ENCODE data around the gene DUSP6. TPM values are rescaled to one million over a fixed set of nuclear protein-coding genes. Genes with fewer than 3 reads are reported as not detected.

DUSP6 gene
- total and polyA plus RNA-seq, 2 of the 8 experiments (the other 6 are each of a cell fraction or from before 2014, with no cell fraction given), result 99.3 to 179 TPM

DNA sequence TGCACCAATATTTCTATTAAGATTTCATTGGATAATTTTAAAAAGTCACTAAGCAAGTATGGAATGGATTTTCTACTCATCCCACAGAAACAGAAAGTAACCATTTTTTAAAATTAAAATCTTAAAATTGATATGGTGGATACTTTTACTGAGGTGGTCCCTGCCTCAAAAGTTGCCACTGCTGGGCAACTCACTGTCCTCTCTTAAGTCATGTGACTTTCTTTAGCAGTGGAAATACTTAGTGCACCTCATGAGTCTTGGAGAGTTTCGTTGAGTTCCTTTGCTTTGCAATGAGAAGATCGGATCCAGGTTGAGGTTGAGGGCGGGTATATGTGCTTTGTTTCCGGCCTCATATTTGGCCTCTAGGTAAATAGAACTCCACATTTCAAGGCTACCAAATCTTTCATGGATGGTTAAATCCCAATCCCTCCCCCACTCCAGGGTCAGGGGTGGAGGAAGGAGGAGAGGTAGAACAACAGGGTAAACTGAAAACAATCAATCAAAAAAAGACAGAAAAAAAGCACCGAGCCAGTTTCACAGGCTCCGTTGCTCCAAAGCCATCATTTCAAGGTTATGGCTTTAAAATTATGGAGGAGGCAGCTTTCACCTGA lies 39.5 kb upstream of the DUSP6 start (continued):
- TF ChIP-seq, protein P1, sequence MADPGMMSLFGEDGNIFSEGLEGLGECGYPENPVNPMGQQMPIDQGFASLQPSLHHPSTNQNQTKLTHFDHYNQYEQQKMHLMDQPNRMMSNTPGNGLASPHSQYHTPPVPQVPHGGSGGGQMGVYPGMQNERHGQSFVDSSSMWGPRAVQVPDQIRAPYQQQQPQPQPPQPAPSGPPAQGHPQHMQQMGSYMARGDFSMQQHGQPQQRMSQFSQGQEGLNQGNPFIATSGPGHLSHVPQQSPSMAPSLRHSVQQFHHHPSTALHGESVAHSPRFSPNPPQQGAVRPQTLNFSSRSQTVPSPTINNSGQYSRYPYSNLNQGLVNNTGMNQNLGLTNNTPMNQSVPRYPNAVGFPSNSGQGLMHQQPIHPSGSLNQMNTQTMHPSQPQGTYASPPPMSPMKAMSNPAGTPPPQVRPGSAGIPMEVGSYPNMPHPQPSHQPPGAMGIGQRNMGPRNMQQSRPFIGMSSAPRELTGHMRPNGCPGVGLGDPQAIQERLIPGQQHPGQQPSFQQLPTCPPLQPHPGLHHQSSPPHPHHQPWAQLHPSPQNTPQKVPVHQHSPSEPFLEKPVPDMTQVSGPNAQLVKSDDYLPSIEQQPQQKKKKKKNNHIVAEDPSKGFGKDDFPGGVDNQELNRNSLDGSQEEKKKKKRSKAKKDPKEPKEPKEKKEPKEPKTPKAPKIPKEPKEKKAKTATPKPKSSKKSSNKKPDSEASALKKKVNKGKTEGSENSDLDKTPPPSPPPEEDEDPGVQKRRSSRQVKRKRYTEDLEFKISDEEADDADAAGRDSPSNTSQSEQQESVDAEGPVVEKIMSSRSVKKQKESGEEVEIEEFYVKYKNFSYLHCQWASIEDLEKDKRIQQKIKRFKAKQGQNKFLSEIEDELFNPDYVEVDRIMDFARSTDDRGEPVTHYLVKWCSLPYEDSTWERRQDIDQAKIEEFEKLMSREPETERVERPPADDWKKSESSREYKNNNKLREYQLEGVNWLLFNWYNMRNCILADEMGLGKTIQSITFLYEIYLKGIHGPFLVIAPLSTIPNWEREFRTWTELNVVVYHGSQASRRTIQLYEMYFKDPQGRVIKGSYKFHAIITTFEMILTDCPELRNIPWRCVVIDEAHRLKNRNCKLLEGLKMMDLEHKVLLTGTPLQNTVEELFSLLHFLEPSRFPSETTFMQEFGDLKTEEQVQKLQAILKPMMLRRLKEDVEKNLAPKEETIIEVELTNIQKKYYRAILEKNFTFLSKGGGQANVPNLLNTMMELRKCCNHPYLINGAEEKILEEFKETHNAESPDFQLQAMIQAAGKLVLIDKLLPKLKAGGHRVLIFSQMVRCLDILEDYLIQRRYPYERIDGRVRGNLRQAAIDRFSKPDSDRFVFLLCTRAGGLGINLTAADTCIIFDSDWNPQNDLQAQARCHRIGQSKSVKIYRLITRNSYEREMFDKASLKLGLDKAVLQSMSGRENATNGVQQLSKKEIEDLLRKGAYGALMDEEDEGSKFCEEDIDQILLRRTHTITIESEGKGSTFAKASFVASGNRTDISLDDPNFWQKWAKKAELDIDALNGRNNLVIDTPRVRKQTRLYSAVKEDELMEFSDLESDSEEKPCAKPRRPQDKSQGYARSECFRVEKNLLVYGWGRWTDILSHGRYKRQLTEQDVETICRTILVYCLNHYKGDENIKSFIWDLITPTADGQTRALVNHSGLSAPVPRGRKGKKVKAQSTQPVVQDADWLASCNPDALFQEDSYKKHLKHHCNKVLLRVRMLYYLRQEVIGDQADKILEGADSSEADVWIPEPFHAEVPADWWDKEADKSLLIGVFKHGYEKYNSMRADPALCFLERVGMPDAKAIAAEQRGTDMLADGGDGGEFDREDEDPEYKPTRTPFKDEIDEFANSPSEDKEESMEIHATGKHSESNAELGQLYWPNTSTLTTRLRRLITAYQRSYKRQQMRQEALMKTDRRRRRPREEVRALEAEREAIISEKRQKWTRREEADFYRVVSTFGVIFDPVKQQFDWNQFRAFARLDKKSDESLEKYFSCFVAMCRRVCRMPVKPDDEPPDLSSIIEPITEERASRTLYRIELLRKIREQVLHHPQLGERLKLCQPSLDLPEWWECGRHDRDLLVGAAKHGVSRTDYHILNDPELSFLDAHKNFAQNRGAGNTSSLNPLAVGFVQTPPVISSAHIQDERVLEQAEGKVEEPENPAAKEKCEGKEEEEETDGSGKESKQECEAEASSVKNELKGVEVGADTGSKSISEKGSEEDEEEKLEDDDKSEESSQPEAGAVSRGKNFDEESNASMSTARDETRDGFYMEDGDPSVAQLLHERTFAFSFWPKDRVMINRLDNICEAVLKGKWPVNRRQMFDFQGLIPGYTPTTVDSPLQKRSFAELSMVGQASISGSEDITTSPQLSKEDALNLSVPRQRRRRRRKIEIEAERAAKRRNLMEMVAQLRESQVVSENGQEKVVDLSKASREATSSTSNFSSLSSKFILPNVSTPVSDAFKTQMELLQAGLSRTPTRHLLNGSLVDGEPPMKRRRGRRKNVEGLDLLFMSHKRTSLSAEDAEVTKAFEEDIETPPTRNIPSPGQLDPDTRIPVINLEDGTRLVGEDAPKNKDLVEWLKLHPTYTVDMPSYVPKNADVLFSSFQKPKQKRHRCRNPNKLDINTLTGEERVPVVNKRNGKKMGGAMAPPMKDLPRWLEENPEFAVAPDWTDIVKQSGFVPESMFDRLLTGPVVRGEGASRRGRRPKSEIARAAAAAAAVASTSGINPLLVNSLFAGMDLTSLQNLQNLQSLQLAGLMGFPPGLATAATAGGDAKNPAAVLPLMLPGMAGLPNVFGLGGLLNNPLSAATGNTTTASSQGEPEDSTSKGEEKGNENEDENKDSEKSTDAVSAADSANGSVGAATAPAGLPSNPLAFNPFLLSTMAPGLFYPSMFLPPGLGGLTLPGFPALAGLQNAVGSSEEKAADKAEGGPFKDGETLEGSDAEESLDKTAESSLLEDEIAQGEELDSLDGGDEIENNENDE (IDR thresholded peaks at IDR 0.05; ENCODE audit: insufficient replicate concordance, low read length), result no peak
- TF ChIP-seq RFX5 (IDR thresholded peaks at IDR 0.05; ENCODE audit: borderline replicate concordance, low read depth, low read length) (no peak), GABPA (IDR thresholded peaks at IDR 0.05; ENCODE audit: borderline replicate concordance, insufficient read depth, low read length) (no peak), SAP30 (IDR thresholded peaks at IDR 0.05; ENCODE audit: insufficient read depth, insufficient replicate concordance, low read length) (no peak), JUN (IDR thresholded peaks at IDR 0.05; ENCODE audit: low read depth, low read length) (no peak), SUZ12 (IDR thresholded peaks at IDR 0.05; ENCODE audit: low read length) (no peak), EZH2 (IDR thresholded peaks at IDR 0.05; ENCODE audit: low read depth, low read length, severe bottlenecking) (no peak), KDM4A (IDR thresholded peaks at IDR 0.05; ENCODE audit: low read depth, low read length, severe bottlenecking) (no peak), SRF (IDR thresholded peaks at IDR 0.05; ENCODE audit: low read depth, low read length) (no peak), SIX5 (IDR thresholded peaks at IDR 0.05; ENCODE audit: low read depth, low read length) (no peak)
